OCI-LY3 (cell line): ENCODE measurements around the gene KLHL21.

Source experiments
- EZH2phosphoT487 ChIP-seq: fragments of 200-600 bp; shearing (Covaris generic); IDR thresholded peaks from 2 replicates; pipeline ENCODE4 v1.6.1; 2018; ENCODE audit warnings: antibody characterized with exemption, mixed run types, low read depth
- TF ChIP-seq, protein P1 (sequence below): fragments of 200-600, 300-600 bp; sonication (generic); IDR thresholded peaks from 2 replicates; pipeline ENCODE4 v1.5.1; 2014; ENCODE audit warnings: antibody characterized with exemption, low read length, low read depth

- TF ChIP-seq, protein P1, sequence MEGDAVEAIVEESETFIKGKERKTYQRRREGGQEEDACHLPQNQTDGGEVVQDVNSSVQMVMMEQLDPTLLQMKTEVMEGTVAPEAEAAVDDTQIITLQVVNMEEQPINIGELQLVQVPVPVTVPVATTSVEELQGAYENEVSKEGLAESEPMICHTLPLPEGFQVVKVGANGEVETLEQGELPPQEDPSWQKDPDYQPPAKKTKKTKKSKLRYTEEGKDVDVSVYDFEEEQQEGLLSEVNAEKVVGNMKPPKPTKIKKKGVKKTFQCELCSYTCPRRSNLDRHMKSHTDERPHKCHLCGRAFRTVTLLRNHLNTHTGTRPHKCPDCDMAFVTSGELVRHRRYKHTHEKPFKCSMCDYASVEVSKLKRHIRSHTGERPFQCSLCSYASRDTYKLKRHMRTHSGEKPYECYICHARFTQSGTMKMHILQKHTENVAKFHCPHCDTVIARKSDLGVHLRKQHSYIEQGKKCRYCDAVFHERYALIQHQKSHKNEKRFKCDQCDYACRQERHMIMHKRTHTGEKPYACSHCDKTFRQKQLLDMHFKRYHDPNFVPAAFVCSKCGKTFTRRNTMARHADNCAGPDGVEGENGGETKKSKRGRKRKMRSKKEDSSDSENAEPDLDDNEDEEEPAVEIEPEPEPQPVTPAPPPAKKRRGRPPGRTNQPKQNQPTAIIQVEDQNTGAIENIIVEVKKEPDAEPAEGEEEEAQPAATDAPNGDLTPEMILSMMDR = no peak
- no peak for TF ChIP-seq EZH2phosphoT487
Observed at GRCh38 chr1:6588893-6589520, 13.7 kb downstream of the KLHL21 start.
